GM19372 (cell line): Measurements from ENCODE around the gene CFAP210.
"Not testable (repeated sequence)": the region's sequence is repeated elsewhere in the genome, so short reads cannot be mapped to it uniquely, and the experiment has no call there.

Experiments
- ATAC-seq: cut with Tn5 transposase; IDR thresholded peaks from one replicate; pipeline ENCODE4 v1.9.1; 2021; ENCODE audit warnings: mild to moderate bottlenecking, low read depth, moderate library complexity; ENCODE audit not compliant: unreplicated experiment

The CFAP210 gene

DNA sequence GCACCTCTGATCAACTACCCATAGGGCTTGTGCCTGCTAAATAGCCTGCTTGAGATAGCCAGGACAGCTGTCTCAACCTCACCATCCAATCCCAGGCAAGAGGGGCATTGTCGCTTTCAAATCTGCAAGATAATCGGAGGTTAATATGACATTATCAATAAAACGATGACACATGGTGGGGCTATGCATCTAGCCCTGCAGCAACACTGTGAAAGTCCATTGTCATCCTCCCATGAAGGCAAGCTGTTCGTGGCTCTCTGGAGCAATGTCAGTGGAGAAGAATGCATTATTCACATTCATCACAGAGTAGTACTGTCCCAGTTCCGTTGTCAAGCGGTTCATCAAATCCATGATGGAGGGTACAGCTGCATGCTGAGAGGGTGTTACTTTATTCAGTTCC lies 20.5 kb upstream of the CFAP210 start:
- ATAC-seq, result no peak

DNA sequence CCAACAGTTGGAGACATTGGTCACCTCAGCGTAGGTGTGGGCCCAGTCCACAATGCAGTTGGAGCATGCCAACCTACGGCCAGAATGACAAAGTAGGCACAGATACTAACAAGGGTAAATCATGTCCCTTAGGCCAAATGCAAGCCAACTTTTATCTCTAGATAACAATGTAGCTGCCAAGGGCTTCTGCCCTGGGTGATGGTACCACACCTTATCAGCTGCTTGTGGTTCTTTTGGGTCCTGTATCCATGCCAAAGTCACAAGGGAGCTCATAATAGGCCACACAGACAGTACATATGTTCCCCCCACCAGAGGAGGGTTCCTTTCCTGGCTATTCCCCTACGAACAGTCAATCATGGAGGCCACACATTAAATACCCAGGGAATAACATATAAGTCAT lies 19.1 kb upstream of the CFAP210 start:
- no peak for ATAC-seq

DNA sequence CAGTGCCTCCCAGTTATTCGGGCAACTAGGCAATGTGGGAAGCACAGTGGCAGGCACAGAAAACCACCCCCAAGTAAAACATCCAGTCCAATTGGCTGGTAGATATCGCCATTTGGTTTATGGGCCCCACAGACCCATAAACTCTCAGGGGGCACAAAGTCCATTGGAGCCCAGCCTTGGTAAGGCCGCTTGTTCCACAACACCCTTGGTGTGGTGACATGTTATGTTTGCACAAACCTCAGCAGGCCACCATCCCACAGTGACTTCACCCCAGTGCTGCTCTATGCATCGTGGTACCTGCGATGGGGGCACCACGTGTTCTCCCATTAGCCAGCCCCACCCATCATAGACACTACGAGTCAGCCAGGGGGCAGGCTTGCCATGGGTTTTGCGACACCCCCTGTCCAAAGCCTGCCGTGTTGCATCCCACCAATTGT lies 18.6 kb upstream of the CFAP210 start:
- no peak for ATAC-seq

DNA sequence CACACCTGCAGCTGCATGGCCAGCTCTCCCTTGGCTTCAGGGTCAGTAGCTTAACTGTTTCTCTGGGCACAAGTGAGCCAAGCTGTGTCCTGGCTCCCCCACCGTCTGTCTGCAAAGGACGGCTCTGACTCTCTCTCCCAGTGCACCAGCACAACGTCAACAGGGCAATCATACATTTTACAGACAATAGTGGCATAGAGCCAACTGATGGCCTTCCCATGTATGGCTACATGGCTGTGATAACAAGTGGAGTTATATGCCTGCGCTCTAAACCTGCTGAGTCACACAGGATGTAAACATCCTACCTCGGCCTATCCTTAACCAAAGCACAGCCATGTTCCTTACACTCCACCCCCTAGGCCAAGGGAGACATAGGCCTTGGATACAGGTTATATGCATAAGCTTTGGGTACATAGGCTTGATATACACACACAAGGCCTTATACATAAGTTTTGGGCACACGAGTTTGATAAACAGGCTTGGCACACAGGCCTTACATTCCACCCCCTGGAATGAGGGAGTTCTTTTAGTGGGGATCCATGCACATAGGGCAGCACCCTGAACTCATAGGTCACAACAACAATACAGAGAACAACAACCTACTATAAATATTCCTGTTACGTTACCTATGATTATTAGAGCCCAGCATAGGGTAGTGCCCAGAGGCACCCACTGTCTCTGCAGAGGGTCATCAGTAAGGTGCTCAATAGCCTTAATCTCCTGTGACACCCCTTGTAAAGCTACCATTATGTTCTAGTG lies 17.7 kb upstream of the CFAP210 start:
- no peak for ATAC-seq

DNA sequence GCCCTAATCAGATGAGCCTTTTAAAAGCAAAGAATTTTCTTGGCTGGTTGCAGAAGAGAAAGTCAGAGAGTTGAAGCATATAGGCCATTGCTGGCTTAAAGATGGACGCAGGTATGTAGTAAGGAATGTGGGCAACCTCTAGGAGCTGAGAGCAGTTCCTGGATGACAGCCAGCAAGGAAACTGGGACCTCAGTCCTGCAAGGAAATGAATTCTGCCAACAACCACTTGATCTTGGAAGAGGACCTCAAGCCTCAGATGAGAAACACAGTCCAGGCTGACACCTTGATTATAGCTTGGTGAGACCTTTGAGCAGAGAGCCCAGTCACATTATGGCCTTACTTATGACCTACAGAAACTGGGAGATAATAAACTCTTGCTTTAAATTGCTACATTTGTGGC lies 15.8 kb upstream of the CFAP210 start:
- no peak for ATAC-seq

DNA sequence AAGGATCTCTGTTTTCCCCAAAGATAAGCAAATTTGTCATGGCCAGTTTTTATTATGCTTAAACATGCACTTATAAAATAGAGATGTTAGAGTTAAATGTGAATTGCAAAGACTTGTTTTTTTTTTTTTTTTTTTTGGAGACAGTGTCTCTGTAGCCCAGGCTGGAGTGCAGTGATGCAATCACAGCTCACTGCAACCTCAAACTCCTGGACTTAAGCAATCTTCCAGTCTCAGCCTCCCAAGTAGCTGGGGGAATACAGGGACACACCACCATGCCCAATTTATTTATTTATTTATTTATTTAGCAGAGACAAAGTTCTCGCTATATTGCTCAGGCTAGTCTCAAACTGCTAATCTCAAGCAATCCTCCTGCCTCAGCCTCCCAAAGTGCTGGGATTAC lies 15.1 kb upstream of the CFAP210 start:
- no peak for ATAC-seq

DNA sequence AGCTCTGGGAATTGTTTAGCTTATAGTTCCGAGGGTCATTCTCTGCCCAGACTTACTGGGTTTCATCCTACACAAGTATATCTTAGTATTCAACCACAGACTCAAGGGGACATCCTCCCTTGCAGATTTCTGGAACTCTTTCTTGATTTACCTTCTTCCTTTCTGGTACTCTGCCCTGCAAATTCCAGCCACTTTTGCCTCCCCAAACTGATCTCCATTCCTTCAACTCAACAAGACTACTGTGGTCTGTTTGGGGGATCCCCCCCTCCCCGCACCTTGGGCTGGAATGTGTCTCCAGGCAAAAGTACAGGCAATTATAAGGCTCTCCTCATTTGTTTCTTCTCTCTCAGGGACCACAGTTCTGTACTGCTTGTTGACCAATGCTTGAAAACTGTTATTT lies 13.4 kb upstream of the CFAP210 start:
- no peak for ATAC-seq

DNA sequence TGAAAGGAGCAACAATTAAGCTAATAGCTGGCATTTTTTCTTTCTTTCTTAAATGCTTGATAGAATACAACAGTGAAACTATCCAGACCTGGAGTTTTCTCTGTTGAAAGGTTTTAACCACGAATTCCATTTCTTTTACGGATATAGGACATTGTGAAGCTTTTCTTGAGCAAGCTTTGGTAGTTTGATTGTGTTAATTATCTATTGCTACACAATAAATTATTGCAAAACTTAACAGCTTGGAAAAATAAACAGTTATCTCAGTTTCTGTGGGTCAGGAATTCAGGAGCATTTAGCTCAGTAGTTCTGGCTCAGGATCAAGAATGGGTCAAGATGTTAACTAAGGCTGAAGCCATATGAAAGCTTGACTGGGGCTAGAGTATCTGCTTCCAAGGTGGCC lies 11.7 kb upstream of the CFAP210 start:
- ATAC-seq, result no peak

DNA sequence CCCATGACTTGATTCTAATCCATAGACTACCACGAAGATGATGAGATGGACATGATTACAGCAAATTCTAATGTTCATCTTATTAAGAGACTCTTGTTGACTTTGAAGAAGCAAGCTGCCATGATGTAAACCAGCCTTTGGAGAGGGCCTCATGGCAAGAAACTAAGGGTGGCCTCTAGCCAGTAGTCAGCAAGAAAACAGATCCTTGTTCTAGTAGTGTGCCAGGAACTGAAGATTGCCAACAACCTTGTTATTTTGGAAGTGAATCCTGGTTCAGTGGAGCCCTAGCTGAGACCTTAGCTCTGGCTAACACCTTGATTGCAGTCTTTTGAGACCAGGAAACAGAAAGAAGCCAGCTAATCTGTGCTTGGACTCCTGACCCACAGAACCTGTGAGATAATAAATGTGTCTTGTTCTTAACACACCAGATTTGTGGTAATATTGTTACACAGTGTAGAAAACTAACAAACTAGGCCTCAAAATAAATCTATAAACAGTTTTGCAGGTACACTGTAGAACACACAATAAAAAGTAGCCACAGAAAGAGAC lies 10.0 kb upstream of the CFAP210 start:
- ATAC-seq, result no peak

DNA sequence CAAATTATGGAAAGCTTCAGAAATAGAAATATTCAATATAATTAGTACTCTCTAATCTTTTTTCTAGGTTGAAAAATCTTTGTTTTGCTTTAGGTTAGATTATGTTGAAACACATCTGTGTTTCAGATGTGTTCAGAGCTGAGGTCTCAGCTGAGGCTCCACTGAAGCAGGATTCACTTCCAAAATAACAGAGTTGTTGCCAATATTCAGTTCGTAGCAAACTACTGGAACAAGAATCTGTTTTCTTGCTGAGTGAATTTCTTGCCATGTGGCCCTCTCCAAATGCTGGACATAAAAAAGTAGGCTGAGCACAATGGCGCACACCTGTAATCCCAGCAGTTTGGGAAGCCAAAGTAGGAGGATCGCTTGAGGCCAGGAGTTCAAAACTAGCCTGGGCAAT lies 8.8 kb upstream of the CFAP210 start:
- no peak for ATAC-seq

DNA sequence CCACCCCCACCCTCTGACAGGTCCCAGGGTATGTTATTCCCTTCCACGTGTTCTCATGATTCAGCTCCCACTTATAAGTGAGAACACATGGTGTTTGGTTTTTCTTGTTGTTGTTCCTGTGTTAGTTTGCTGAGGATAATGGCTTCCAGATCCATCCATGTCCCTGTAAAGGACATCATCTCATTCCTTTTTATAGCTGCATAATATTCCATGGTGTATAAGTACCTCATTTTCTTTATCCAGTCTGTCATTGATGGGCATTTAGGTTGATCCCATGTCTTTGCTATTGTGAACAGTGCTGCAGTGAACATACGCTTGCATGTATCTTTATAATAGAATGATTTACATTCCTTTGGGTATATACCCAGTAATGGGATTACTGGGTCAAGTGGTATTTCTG lies 5.0 kb upstream of the CFAP210 start:
- ATAC-seq, result not testable (repeated sequence)

DNA sequence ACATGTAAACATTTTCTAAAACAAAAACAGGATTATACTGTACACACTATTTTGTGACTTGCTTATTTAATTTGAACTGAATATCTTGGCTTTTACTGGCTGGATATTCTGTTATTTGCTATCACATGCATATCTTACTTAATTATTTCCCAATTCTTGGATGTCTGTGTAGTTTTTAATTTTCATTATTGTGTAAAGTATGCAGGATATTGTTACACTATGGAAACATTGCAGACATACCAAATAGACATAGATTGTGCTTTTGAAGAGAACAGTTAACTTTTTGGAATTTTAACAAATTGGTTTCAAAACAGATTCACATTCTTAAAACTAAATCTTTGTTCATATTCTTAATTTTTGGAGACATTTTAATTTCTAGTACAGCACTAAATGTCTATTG lies 2.2 kb upstream of the CFAP210 start:
- ATAC-seq, result no peak

DNA sequence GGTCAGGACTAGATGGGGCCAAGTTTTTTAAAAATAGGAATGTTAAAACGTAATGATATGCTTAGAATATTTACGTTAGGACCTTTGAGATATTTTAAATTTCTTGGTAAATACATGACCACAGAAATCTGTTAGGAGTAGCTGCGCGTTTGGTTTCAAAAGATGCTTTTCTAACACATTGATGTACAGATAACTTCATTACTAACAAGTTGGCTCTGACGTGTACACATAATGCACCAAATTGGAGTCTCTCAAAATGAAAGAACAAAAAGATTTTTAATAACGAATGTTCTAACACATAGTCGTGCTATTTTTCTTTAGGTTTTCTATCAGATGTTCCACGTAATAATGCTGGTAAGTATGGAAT lies 672 bp upstream of the CFAP210 start:
- ATAC-seq, result no peak

DNA sequence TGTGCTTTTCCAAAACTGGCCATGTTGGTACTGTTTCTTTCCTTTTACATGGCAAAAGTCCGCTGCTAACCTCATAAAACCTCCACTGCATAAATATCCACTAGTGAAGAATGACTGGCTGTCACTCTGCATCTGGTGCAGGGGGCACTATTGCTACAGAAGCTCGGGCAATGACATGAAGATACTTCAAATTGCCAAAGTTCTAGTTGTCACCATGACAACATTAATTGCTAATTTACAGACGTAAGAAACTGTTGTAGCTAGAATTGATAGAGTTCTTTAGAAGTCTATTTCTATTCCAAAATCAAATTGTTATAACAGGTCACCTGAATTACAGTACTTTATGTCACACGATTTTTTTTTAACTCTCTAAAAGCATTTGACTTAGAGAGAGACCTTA lies 845 bp downstream of the CFAP210 start:
- ATAC-seq, result no peak

DNA sequence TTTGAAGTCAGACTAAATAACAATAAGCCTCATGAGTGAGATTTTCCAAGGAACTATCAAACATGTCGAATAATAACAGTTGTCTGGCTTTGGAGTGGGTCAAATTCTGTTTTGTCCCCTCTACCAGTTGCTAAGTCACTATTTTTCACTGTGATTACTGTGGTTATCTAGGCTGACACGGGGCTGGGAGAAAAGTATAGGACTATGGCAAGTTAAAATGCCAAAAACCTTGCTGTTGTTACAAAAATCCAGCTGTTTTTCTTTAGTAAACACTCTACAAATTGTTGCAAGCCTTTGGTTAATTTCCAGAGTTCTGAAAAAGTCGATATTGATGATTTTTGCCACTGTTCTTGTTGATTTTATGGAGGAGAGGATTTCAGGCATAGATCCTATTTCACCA lies 1.5 kb downstream of the CFAP210 start:
- ATAC-seq, result no peak

DNA sequence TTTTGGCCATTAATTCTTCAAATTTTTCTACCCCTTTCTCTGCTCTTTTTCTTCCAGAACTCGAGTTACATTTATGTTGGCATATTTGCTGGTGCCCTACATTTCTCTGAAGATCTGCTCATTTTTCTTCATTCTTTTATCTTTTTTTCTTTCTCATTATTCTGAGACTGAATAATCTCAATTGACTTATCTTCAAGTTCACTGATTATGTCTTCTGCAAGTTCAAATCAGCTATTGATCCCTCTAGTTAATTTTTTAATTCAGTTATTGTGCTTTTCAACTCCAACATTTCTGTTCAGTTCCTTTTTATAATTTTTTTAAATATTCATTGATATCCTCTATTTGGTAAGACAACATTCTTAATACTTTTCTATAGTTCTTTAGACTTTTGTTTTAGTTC lies 3.2 kb downstream of the CFAP210 start:
- ATAC-seq, result no peak

DNA sequence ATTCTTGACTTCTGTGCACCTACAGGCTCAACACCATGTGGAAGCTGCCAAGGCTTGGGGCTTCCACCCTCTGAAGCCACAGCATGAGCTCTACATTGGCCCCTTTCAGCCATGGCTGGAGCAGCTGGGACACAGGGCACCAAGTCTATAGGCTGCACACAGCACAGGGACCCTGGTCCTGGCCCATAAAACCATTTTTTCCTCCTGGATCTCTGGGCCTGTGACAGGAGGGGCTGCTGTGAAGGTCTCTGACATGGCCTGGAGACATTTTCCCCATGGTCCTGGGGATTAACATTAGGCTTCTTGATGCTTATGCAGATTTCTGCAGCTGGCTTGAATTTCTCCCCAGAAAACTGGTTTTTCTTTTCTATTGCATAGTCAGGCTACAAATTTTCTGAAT lies 6.3 kb downstream of the CFAP210 start:
- not testable (repeated sequence) for ATAC-seq

DNA sequence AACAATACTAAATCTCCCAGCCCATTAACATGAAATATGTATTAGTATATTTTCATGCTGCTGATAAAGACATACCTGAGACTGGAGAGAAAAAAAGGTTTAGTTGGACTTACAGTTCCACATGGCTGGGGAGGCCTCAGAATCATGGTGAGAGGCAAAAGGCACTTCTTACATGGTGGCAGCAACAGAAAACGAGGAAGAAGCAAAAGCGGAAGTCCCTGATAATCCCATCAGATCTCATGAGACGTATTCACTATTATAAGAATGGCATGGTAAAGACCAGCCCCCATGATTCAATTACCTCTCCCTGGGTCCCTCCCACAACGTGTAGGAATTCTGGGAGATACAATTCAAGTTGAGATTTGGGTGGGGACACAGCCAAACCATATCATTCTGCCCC lies 7.4 kb downstream of the CFAP210 start:
- not testable (repeated sequence) for ATAC-seq

DNA sequence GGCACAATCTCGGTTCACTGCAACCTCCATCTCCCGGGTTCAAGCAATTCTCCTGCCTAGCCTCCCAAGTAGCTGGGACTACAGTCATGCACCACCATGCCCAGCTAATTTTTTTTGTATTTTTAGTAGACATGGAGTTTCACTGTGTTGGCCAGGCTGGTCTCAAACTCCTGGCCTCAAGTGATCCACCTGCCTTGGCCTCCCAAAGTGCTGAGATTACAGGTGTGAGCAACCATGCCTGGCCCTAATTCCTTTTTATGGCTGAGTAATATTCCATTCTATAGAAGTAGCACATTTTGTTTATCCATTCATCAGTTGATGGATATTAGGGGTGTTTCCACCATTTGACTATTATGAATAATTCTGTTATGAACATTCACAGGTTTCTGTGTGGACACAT lies 9.5 kb downstream of the CFAP210 start:
- not testable (repeated sequence) for ATAC-seq

DNA sequence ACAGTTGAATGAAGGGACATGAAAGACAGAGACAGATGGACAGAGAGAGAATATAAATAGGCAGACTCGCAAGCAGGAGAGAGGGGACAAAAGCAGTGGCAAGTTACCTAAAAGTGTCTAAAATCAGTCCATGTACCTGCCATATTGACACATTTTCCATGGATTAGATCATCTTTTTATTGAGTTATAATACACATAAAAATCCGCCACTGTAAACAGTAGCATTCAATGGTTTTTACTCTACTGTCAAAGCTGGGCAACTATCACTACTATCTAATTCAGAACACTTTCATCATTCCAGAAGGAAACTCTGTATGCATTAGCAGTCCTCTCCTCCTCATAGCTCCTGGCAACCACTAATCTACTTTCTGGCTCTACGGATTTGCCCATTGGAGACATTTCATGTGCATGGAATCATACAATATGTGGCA lies 10.1 kb downstream of the CFAP210 start:
- no peak for ATAC-seq

DNA sequence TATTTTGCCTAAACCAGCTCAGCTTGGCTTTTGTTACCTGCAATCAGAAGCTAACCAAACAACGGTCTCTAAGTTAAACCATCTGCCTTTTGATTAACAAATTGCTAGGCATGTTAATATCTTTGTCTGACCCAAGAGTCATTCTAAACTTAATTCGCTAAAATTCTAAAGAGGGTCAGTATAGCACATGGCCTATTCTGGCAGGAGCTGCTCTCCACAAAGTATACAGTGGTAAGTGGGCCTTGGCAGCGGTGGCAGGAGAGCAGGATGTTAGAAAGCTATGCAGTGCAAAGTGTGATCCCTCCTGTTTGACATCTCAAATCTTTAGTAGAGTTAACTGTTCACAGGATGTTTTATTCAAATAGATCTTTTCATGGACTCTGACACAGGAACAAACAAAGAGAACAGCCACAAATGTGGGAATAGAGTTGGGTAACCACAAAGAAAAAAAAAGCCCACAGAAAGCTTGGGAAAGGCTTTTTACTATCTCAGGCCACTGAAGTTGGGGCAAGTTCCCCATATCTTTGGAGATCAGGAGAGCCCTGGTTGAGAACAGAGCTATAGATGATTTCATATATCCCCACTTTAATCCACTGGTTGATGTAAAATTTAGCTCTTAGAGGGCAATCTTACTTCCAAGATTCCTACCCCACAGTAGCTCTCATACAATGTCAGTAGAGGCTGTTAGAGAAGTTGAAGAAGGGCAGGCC lies 10.6 kb downstream of the CFAP210 start:
- no peak for ATAC-seq

DNA sequence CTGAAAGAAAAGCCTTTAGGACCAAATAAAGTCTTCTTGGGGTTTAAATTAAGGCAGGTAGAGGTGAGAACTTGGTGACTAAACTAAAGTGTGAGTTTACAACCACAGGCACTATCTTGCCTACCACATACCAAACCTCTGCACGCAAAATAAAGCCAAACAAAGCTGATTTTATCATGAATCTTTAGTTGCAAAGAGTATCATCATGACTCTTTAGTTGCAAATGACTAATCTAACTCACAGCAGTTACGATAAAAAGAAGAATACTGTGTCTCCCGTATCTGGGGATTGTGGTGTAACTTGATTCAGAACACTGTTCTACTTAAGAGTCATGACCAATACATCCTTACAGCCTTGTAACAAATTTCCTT lies 11.2 kb downstream of the CFAP210 start:
- no peak for ATAC-seq
